NOMO-1 treated with DMSO at 0.1 percent for 48 hours (cell line): ENCODE measurements around the gene CCR5.

Source experiments
- DNase-seq: peaks from one replicate; lab custom pipeline; 2025; ENCODE audit not compliant: unreplicated experiment; lab: John Stamatoyannopoulos, UW

CCR5 gene

DNA sequence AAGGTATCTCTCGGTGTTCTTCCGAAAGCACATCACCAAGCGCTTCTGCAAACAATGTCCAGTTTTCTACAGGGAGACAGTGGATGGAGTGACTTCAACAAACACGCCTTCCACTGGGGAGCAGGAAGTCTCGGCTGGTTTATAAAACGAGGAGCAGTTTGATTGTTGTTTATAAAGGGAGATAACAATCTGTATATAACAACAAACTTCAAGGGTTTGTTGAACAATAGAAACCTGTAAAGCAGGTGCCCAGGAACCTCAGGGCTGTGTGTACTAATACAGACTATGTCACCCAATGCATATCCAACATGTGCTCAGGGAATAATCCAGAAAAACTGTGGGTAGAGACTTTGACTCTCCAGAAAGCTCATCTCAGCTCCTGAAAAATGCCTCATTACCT, 12.3 kb upstream of the CCR5 start:
- no peak for DNase-seq

DNA sequence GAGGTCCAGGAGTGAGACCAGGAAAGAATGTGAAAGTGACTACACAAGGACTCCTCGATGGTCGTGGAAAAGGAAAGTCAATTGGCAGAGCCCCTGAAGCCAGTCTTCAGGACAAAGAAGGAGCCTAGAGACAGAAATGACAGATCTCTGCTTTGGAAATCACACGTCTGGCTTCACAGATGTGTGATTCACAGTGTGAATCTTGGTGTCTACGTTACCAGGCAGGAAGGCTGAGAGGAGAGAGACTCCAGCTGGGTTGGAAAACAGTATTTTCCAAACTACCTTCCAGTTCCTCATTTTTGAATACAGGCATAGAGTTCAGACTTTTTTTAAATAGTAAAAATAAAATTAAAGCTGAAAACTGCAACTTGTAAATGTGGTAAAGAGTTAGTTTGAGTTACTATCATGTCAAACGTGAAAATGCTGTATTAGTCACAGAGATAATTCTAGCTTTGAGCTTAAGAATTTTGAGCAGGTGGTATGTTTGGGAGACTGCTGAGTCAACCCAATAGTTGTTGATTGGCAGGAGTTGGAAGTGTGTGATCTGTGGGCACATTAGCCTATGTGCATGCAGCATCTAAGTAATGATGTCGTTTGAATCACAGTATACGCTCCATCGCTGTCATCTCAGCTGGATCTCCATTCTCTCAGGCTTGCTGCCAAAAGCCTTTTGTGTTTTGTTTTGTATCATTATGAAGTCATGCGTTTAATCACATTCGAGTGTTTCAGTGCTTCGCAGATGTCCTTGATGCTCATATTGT, 10.8 kb upstream of the CCR5 start:
- DNase-seq, result no peak

DNA sequence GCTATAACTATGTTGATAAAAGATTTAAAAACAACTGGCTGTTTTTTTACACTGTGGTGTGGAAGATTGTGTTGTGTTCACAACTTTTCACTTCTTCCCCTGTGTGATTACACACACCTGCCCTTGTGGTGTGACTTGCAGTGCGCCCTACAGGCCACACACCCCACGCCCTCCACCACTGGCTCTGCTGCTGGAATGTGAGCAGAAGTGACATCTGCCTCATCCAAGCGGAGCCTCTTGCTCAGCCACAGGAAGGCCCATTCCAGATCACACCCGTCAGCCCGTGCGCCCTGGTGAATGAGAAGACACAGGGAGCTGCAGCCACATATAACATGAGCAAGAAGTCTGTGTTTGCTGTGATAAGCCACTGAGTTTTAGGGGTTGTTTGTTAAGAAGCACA, 9.8 kb upstream of the CCR5 start:
- DNase-seq, result no peak

DNA sequence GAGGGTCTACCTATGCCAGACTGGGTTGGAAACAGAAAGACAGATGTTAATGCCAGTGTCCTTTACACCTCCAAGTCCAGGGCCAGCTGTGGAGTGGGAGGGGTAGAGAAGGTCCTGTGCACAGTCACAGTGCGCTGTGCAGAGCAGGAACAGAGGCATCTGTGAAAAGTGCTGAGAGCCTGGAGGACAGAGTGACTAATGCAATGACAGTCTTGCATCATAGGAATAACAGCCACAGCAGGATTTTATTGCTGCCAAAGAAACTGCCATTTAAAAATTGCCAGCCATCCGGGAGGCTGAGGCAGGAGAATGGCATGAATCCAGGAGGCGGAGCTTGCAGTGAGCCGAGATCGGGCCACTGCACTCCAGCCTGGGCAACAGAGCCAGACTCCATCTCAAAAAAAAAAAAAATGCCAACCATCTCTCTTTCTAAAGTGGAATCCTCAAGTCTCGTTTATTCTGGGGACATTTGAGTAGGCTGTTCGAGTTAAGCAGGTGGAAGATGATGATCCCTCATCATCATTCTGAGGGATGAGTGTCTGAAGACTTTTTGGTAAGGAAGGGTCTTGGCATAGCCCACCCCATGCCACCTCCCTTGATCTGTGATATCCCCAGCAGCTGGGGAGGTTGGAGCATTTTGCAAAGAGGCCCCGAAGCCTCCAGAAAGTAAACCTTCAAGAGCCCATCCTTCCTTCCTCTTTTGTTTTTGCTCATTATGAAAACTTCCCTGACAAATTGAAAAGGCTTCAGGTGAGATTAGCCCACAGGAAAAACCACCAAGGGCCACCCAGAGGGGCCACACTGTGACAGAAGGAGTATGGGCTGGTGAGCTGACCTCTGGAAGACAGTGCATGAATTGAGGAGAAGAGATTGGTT, 9.1 kb upstream of the CCR5 start:
- DNase-seq, result peak; percentile 93

DNA sequence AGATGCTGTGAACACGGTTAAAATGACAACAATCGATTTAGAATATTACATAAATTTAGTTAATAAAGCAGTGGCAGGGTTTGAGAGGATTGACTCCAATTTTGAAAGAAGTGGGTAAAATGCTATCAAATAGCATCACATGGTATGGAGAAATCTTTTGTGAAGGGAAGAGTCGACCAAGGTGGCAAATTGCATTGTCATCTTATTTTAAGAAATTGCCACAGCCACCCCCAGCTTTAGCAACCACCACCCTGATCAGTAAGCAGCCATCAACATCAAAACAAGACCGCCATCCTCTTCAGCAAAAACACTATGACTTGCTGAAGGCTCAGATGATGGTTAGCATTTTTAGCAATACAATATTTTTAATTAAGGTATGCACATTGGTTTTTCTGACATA, 5.7 kb upstream of the CCR5 start:
- DNase-seq, result no peak

DNA sequence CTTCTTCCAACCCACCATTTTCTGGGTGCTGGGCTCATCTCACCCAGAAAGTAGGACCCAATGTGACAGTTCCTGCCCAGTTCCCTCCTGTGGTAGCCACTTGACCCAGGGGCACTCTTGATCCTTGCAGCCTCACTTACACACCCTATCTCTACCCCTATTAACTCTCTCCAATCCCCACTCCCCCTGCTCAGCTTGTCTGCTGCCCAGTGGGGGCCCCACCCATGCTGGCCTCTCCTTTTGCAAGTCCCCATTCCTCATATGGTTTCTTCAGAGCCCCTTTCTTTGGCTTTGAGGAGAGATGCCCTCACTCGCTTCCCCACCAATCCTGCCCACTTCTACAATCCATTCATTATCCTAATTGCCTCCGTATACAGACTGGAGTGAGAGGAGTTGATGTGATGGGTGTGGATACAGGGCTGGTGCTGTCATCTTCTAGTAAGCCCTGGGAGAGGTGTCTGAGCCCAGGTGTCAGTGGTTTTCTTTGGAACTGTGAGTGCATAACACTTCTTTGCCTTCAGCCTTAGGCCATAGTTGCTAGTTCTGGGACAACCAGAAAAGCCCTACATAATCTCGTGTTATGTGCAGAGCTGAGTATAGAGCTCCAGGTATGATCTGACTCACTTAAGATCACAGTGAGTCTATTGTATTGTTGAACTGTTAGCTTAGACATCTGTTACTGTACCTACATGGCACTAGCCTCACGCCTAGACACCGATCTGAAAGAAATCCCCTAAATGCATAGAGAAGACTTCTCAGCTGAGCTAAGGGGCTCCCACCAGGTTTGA, 4.8 kb upstream of the CCR5 start:
- DNase-seq, result no peak

DNA sequence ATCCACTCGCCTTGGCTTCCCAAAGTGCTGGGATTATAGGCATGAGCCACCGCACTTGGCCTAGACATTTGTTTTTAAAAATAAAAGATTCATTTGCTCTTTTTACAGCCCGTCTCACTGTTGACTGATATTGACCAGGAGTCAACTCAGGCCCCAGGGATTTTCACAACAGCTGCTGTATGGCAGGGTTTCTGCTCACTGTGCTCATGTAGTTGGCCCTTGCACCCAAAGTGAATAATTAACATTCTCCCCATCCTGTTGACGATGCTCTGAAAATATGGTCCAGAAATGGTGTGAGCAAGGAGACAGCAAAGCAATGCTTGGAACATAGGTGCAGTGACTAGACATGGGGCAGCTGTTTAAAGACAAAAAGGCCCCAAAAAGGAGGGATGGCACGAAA, 2.9 kb upstream of the CCR5 start:
- DNase-seq, result no peak

DNA sequence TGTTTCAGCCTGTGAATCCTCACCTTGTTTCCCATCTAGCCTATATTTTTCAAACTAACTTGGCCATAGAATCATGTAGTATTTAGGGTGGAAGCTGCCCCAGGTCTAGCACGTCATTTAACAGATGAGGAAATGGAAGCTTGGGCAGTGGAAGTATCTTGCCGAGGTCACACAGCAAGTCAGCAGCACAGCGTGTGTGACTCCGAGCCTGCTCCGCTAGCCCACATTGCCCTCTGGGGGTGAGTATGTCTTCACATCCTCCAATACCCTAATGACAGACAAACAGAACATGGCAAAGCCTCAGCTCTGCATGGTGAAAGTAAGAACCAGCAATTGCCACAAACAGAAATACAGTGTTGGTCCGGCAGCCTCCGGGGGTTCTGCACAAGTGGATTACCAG, 2.2 kb upstream of the CCR5 start:
- peak; percentile 97 for DNase-seq

DNA sequence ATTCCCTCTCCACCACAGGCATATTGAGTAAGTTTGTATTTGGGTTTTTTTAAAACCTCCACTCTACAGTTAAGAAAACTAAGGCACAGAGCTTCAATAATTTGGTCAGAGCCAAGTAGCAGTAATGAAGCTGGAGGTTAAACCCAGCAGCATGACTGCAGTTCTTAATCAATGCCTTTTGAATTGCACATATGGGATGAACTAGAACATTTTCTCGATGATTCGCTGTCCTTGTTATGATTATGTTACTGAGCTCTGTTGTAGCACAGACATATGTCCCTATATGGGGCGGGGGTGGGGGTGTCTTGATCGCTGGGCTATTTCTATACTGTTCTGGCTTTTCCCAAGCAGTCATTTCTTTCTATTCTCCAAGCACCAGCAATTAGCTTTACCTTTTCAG, 1.6 kb upstream of the CCR5 start:
- DNase-seq, result no peak

DNA sequence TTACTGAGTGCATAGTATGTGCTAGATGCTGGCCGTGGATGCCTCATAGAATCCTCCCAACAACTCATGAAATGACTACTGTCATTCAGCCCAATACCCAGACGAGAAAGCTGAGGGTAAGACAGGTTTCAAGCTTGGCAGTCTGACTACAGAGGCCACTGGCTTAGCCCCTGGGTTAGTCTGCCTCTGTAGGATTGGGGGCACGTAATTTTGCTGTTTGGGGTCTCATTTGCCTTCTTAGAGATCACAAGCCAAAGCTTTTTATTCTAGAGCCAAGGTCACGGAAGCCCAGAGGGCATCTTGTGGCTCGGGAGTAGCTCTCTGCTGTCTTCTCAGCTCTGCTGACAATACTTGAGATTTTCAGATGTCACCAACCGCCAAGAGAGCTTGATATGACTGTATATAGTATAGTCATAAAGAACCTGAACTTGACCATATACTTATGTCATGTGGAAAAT, 1.0 kb upstream of the CCR5 start:
- no peak for DNase-seq

DNA sequence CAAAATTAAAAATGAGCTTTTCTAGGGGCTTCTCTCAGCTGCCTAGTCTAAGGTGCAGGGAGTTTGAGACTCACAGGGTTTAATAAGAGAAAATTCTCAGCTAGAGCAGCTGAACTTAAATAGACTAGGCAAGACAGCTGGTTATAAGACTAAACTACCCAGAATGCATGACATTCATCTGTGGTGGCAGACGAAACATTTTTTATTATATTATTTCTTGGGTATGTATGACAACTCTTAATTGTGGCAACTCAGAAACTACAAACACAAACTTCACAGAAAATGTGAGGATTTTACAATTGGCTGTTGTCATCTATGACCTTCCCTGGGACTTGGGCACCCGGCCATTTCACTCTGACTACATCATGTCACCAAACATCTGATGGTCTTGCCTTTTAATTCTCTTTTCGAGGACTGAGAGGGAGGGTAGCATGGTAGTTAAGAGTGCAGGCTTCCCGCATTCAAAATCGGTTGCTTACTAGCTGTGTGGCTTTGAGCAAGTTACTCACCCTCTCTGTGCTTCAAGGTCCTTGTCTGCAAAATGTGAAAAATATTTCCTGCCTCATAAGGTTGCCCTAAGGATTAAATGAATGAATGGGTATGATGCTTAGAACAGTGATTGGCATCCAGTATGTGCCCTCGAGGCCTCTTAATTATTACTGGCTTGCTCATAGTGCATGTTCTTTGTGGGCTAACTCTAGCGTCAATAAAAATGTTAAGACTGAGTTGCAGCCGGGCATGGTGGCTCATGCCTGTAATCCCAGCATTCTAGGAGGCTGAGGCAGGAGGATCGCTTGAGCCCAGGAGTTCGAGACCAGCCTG, 984 bp downstream of the CCR5 start:
- DNase-seq, result no peak

DNA sequence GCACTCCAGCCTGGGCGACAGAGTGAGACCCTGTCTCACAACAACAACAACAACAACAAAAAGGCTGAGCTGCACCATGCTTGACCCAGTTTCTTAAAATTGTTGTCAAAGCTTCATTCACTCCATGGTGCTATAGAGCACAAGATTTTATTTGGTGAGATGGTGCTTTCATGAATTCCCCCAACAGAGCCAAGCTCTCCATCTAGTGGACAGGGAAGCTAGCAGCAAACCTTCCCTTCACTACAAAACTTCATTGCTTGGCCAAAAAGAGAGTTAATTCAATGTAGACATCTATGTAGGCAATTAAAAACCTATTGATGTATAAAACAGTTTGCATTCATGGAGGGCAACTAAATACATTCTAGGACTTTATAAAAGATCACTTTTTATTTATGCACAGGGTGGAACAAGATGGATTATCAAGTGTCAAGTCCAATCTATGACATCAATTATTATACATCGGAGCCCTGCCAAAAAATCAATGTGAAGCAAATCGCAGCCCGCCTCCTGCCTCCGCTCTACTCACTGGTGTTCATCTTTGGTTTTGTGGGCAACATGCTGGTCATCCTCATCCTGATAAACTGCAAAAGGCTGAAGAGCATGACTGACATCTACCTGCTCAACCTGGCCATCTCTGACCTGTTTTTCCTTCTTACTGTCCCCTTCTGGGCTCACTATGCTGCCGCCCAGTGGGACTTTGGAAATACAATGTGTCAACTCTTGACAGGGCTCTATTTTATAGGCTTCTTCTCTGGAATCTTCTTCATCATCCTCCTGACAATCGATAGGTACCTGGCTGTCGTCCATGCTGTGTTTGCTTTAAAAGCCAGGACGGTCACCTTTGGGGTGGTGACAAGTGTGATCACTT, 2.0 kb downstream of the CCR5 start:
- DNase-seq, result peak; percentile 71

DNA sequence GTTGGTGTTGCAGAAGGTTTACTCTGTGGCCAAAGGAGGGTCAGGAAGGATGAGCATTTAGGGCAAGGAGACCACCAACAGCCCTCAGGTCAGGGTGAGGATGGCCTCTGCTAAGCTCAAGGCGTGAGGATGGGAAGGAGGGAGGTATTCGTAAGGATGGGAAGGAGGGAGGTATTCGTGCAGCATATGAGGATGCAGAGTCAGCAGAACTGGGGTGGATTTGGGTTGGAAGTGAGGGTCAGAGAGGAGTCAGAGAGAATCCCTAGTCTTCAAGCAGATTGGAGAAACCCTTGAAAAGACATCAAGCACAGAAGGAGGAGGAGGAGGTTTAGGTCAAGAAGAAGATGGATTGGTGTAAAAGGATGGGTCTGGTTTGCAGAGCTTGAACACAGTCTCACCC, 4.0 kb downstream of the CCR5 start:
- DNase-seq, result no peak

DNA sequence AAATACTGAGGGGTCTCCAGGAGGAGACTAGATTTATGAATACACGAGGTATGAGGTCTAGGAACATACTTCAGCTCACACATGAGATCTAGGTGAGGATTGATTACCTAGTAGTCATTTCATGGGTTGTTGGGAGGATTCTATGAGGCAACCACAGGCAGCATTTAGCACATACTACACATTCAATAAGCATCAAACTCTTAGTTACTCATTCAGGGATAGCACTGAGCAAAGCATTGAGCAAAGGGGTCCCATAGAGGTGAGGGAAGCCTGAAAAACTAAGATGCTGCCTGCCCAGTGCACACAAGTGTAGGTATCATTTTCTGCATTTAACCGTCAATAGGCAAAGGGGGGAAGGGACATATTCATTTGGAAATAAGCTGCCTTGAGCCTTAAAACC, 4.5 kb downstream of the CCR5 start:
- no peak for DNase-seq

DNA sequence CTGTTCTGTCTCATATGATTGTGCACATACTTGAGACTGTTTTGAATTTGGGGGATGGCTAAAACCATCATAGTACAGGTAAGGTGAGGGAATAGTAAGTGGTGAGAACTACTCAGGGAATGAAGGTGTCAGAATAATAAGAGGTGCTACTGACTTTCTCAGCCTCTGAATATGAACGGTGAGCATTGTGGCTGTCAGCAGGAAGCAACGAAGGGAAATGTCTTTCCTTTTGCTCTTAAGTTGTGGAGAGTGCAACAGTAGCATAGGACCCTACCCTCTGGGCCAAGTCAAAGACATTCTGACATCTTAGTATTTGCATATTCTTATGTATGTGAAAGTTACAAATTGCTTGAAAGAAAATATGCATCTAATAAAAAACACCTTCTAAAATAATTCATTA, 5.1 kb downstream of the CCR5 start:
- DNase-seq, result no peak

DNA sequence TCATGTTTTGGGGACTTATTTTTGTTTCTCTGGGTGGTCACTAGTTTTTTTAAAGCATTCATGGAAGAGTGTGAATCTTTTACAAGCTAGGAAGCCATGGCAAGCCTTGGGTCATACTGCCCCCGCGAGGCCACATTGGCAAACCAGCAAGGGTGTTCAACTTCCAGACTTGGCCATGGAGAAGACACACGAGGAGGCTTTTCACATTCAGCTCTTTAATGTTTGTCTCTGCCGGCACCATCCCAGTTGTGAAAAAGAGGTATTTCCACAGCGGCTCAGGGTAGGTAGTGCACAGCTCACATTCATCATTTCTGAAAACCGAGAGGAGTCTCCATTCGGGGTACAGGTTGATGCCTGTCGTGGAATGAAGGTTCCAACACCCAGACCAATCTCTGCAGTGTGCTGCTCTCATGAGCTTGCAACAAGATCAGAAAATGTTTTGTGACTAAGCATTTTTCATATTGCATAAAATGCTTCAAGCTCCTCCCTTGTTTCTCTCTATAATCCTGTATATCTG, 7.7 kb downstream of the CCR5 start:
- DNase-seq, result peak; percentile 72

DNA sequence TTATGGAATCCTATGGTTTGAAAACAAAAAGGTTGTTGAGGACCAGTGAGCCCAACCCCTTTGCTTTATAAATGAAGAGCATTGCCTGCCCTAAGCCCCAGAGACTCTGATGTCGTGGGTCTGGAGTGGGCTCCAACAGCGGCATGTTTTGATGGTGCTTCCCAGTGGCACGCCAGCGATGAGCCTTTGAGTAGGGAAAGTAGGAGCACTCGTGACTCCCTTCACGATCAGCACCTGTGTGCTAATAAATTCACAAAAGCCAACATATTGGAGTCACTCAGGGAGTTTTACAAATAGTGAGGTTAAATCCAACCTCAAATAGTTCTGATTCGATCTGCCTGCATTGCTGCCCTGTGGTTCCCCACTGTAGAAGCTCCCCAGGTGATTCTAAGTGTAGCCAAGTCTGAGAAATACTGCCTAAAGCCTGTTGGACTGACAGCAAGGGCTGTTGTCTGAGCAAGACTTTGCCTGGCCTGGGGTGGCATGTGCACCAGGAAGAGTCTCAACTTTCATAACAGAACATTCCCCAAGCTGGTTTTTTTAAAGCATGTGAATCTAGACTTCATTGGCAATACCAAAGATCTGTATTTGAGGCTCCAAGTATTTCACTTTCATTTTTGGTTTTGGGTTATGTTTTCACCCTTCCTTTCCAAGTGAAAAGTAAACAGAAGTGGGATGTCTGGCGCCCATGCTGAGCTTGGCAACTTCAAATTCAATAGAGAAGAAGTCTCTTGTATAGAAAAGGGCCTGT, 9.9 kb downstream of the CCR5 start:
- no peak for DNase-seq

DNA sequence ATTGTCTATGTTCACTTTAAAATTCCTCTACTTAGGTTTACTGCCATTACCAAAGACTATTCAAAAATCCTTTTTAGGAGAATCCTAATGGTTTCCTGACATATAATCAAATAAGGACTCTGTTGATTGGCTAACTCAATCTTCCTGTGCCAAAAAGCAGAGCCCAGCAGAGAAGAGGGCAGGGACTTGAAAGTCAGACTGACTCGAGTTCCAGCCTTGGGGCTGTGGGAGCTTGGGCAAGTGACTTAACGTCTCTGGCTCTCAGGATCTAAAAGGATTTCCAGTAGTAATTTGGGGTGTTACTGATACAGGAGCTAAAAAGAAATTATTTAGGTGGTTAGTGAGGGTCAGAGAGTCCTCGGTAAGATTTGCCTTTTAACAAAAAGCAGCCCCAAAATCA, 10.9 kb downstream of the CCR5 start:
- no peak for DNase-seq
